GM23248 (cell line): ENCODE measurements around the gene SLC25A21. TPM values are rescaled to one million over a fixed set of nuclear protein-coding genes. Genes with fewer than 3 reads are reported as not detected.

Source experiments
- DNase-seq: peaks from one replicate; pipeline ENCODE4 v3.0.0-alpha.2; 2015
- H2AFZ ChIP-seq: fragments of 200-600 bp; sonication (generic); 2 replicates; pipeline ENCODE4 v1.6.1; 2016; ENCODE audit warnings: antibody characterized with exemption
- H3F3A ChIP-seq: fragments of 200-600 bp; sonication (generic); 2 replicates; pipeline ENCODE4 v1.6.1; 2016; ENCODE audit warnings: mild to moderate bottlenecking, antibody characterized with exemption, mixed run types; ENCODE audit not compliant: insufficient read depth
- H3K27ac ChIP-seq: fragments of 200-600 bp; sonication (generic); 2 replicates; pipeline ENCODE4 v1.5.1; 2016; ENCODE audit warnings: mild to moderate bottlenecking
- H3K27me3 ChIP-seq: fragments of 200-600 bp; sonication (generic); replicated peaks from 2 replicates; pipeline ENCODE4 v1.6.1; 2016; ENCODE audit warnings: mild to moderate bottlenecking; ENCODE audit not compliant: insufficient read depth
- H3K36me3 ChIP-seq: fragments of 200-600 bp; sonication (generic); 2 replicates; pipeline ENCODE4 v1.6.1; 2016; ENCODE audit warnings: low read depth, mild to moderate bottlenecking
- H3K4me1 ChIP-seq: fragments of 200-600 bp; sonication (generic); 2 replicates; pipeline ENCODE4 v1.6.1; 2016; ENCODE audit warnings: mild to moderate bottlenecking; ENCODE audit not compliant: insufficient read depth
- H3K4me2 ChIP-seq: fragments of 200-600 bp; sonication (generic); one replicate; pipeline ENCODE4 v1.6.1; 2016; ENCODE audit warnings: mild to moderate bottlenecking; ENCODE audit not compliant: unreplicated experiment
- H3K4me3 ChIP-seq: fragments of 200-600 bp; sonication (generic); 2 replicates; pipeline ENCODE4 v1.5.1; 2016; ENCODE audit warnings: mild to moderate bottlenecking
- H3K79me2 ChIP-seq: fragments of 200-600 bp; sonication (generic); 2 replicates; pipeline ENCODE4 v1.6.1; 2016; ENCODE audit warnings: mild to moderate bottlenecking; ENCODE audit not compliant: insufficient read depth
- H3K9ac ChIP-seq: fragments of 200-600 bp; sonication (generic); 2 replicates; pipeline ENCODE4 v1.6.1; 2016; ENCODE audit warnings: mild to moderate bottlenecking
- H3K9me2 ChIP-seq: fragments of 200-600 bp; sonication (generic); 2 replicates; pipeline ENCODE4 v1.6.1; 2016; ENCODE audit warnings: mixed run types, mild to moderate bottlenecking, moderate library complexity; ENCODE audit not compliant: insufficient read depth
- H3K9me3 ChIP-seq: fragments of 200-600 bp; sonication (generic); one replicate; pipeline ENCODE4 v1.6.1; 2017; ENCODE audit warnings: low read depth
- H4K20me1 ChIP-seq: fragments of 200-600 bp; sonication (generic); 2 replicates; pipeline ENCODE4 v1.6.0; 2016; ENCODE audit not compliant: insufficient read depth
- EZH2 ChIP-seq: fragments of 200-600 bp; sonication (generic); IDR thresholded peaks from 2 replicates; pipeline ENCODE4 v1.6.1; 2018; ENCODE audit warnings: antibody characterized with exemption, mild to moderate bottlenecking; ENCODE audit not compliant: insufficient read depth, poor library complexity, severe bottlenecking
- EZH2phosphoT487 ChIP-seq: fragments of 200-600 bp; sonication (generic); IDR thresholded peaks from 2 replicates; pipeline ENCODE4 v1.6.1; 2018; ENCODE audit warnings: antibody characterized with exemption, moderate library complexity, mild to moderate bottlenecking, low read depth; ENCODE audit not compliant: insufficient read depth
- WGBS, 2 experiments: methylation state at CpG; one replicate each; pipeline ENCODE4 v1.1.6; 2015 to 2017; ENCODE audit warnings: low lambda C conversion rate in 2 of 2, low coverage in 1 of 2; ENCODE audit errors: missing lambda C conversion rate in 2 of 2; 5-methylcytosine and 5-hydroxymethylcytosine counted together
- in situ Hi-C: fragments of 300-500 bp; cut with MboI; formaldehyde crosslinking; loops from 2 replicates; pipeline ENCODE4 v1.15.0; 2020
- polyA plus RNA-seq: library from polyadenylated mRNA; unstranded; fragments of >200 nt; fragmentation: Nextera tagmentation; extraction: Ambion mirVana; gene quantifications from 2 replicates; pipeline ENCODE4 v1.2.1, GENCODE V29; 2016
- total RNA-seq: library from RNA; depleted of rRNA; stranded (reverse); fragments of >200 nt; shearing (Covaris generic); gene quantifications from 2 replicates; pipeline ENCODE4 v1.2.3, GENCODE V29; 2014

Gene SLC25A21
- total and polyA plus RNA-seq, 2 experiments from 2014 or later = 0.26 TPM; not detected in 1

DNA sequence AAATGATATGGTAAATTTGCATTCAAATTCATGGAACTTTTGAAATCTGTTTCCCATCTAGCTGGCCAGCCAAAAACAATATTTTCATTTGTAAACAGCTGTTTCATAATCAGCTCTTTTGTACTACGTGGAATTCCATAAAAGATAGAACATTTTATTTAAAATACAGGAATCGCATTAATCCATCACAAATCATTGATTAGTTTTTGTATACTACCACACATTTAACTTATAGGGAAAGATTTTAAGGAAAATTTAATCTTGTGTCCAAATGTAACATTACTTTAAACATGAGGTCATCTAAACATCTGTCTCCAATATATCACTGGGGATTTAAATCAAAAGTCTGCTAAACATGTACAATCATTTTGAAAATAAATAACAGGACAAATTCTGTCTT, 33.5 kb downstream of the SLC25A21 start:
- no peak overlapping the region for H2AFZ ChIP-seq
- no peaks in the 10 kb centered on the region for H3K4me1 ChIP-seq
- TF ChIP-seq EZH2 (no peak), EZH2phosphoT487 (no peak)

GRCh38 chr14:37133284-37133913, 39.0 kb downstream of the SLC25A21 start:
- no peak for TF ChIP-seq EZH2
- TF ChIP-seq EZH2phosphoT487 = no peak
- in situ Hi-C loops = no loop called here
- Histone ChIP-seq H3K4me2 (no peak overlapping the region), H3K36me3 (no peaks in the 10 kb centered on the region), H2AFZ (no peak overlapping the region), H3K27ac (no peak overlapping the region), H3K27me3 (no peaks in the 10 kb centered on the region), H3K79me2 (no peaks in the 10 kb centered on the region), H4K20me1 (no peaks in the 10 kb centered on the region), H3K9me3 (no peaks in the 10 kb centered on the region), H3K9ac (no peak overlapping the region), H3K9me2 (no peaks in the 10 kb centered on the region), H3K4me1 (no peaks in the 10 kb centered on the region), H3K4me3 (no peak overlapping the region), H3F3A (no peaks in the 10 kb centered on the region)
- WGBS, 2 experiments = 73 to 75% methylated on average over 3 of the region's 3 CpGs
- no peak for DNase-seq

More for the DNA sequence above, 33.5 kb downstream of the SLC25A21 start:
- Histone ChIP-seq H3K9ac (no peak overlapping the region), H3K9me2 (no peaks in the 10 kb centered on the region), H3F3A (0 out of 2 replicates have a peak, but pooled peaks cover 9% of the 10 kb centered on the region), H3K4me3 (no peak overlapping the region), H3K36me3 (no peaks in the 10 kb centered on the region), H3K27ac (no peak overlapping the region), H4K20me1 (no peaks in the 10 kb centered on the region), H3K9me3 (no peaks in the 10 kb centered on the region), H3K27me3 (no peaks in the 10 kb centered on the region), H3K79me2 (no peaks in the 10 kb centered on the region), H3K4me2 (no peak overlapping the region)
- in situ Hi-C loops = no loop called here
- WGBS, 2 experiments = 77 to 82% methylated on average over 2 of the region's 2 CpGs
- DNase-seq = no peak

- 13 to 21% methylated on average over 2 of the region's 2 CpGs for WGBS, 2 experiments
Measured at GRCh38 chr14:37131205-37131604, 41.2 kb downstream of the SLC25A21 start.

DNA sequence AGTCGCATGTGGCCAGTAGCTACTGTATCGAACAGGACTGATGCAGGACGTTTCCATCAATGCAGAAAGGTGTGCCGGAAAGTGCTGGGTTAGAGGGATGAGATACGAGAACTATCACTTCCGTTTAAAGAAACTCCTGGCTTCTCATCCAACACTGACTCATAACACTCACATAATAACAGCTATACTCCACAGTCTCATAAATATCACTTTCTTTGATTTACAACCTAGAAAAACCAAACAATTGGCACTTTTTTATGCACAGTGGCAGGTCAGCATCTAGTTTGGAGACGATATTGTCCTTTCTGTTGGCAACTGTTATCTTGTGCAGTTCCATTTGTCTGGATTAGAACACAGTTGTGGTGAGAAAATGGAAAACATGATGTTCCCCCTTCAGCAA, 43.4 kb downstream of the SLC25A21 start:
- Histone ChIP-seq H4K20me1 (no peaks in the 10 kb centered on the region), H3K4me3 (no peak overlapping the region), H3K9ac (no peak overlapping the region), H3K4me1 (no peaks in the 10 kb centered on the region), H3K79me2 (no peaks in the 10 kb centered on the region), H3K27ac (no peak overlapping the region), H3K36me3 (no peaks in the 10 kb centered on the region), H3K4me2 (no peak overlapping the region), H3K9me2 (no peaks in the 10 kb centered on the region), H2AFZ (no peak overlapping the region), H3K27me3 (no peaks in the 10 kb centered on the region), H3K9me3 (no peaks in the 10 kb centered on the region), H3F3A (no peaks in the 10 kb centered on the region)
- in situ Hi-C loops = no loop called here
- 58 to 60% methylated on average over 7 of the region's 7 CpGs for WGBS, 2 experiments
- TF ChIP-seq EZH2phosphoT487 (no peak), EZH2 (no peak)
- DNase-seq = no peak

More at GRCh38 chr14:37131205-37131604, 41.2 kb downstream of the SLC25A21 start:
- no peak overlapping the region for H2AFZ ChIP-seq
- no peaks in the 10 kb centered on the region for H3F3A ChIP-seq
- no peaks in the 10 kb centered on the region for H3K9me3 ChIP-seq
- TF ChIP-seq EZH2phosphoT487 = no peak
- no peaks in the 10 kb centered on the region for H3K27me3 ChIP-seq
- no peaks in the 10 kb centered on the region for H3K79me2 ChIP-seq
- H3K4me3 ChIP-seq = no peak overlapping the region
- H3K4me1 ChIP-seq = no peaks in the 10 kb centered on the region
- H3K9ac ChIP-seq = no peak overlapping the region
- H4K20me1 ChIP-seq = no peaks in the 10 kb centered on the region
- H3K27ac ChIP-seq = no peak overlapping the region
- H3K36me3 ChIP-seq = no peaks in the 10 kb centered on the region
- H3K9me2 ChIP-seq = no peaks in the 10 kb centered on the region
- no peak overlapping the region for H3K4me2 ChIP-seq
- in situ Hi-C loops = no loop called here
- no peak for DNase-seq

DNA sequence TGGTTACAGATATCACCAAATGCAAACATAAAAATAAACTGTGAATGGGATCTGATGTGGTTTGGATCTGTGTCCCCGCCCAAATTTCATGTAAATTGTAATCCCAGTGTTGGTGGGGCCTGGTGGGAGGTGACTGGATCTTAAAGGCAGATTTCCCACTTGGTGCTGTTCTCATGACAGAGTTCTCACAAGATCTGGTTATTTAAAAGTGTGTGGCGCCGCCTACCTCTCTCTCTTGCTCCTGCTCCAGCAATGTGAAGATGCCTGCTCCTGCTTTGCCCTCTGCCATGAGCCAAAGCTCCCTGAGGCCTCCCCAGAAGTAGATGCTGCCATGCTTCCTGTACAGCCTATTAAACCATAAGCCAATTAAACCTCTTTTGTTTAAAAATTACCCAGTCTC, 47.8 kb downstream of the SLC25A21 start:
- Histone ChIP-seq H3K4me3 (no peak overlapping the region), H3K9me2 (no peaks in the 10 kb centered on the region), H3K4me2 (no peak overlapping the region), H3K9me3 (no peaks in the 10 kb centered on the region), H2AFZ (no peak overlapping the region), H3K27me3 (no peaks in the 10 kb centered on the region), H3K9ac (no peak overlapping the region), H3K79me2 (no peaks in the 10 kb centered on the region), H3K4me1 (peaks cover 18% of the 10 kb centered on the region), H4K20me1 (no peaks in the 10 kb centered on the region), H3K27ac (no peak overlapping the region), H3K36me3 (no peaks in the 10 kb centered on the region), H3F3A (peaks cover 19% of the 10 kb centered on the region)
- DNase-seq = no peak
- TF ChIP-seq EZH2 (no peak), EZH2phosphoT487 (no peak)
- in situ Hi-C loops = no loop called here
- 91 to 100% methylated on average over 3 of the region's 3 CpGs for WGBS, 2 experiments
